IPS-18c (cell line): ENCODE data around the gene NXPE4.

Source experiments
- H3K4me3 ChIP-seq: 2 replicates; pipeline ENCODE4 v1.7.0; 2013; ENCODE audit warnings: low read depth, mild to moderate bottlenecking, low read length, moderate library complexity; ENCODE audit not compliant: insufficient read depth
- H3K9me3 ChIP-seq: one replicate; pipeline ENCODE4 v1.6.1; 2013; ENCODE audit warnings: mild to moderate bottlenecking, low read length, moderate library complexity; ENCODE audit not compliant: control insufficient read depth, insufficient read depth

The NXPE4 gene

GRCh38 chr11:114587398-114587953, 8.1 kb downstream of the NXPE4 start:
- Histone ChIP-seq H3K4me3 (no peak overlapping the region), H3K9me3 (peaks cover 17% of the 10 kb centered on the region)

- peaks cover 17% of the 10 kb centered on the region for H3K9me3 ChIP-seq
- H3K4me3 ChIP-seq: no peak overlapping the region
These were observed 8.8 kb downstream of the NXPE4 start for GRCh38 chr11:114586797-114587196.

- Histone ChIP-seq H3K4me3 (no peak overlapping the region), H3K9me3 (no peaks in the 10 kb centered on the region)
These were observed 23.9 kb downstream of the NXPE4 start for GRCh38 chr11:114571712-114572111.

GRCh38 chr11:114569801-114570200, 25.8 kb downstream of the NXPE4 start:
- no peaks in the 10 kb centered on the region for H3K9me3 ChIP-seq
- H3K4me3 ChIP-seq: no peak overlapping the region

- H3K4me3 ChIP-seq: no peak overlapping the region
- H3K9me3 ChIP-seq: no peaks in the 10 kb centered on the region
These were observed 29.3 kb downstream of the NXPE4 start for GRCh38 chr11:114566276-114566675.

- Histone ChIP-seq H3K4me3 (no peak overlapping the region), H3K9me3 (no peaks in the 10 kb centered on the region)
These were observed 30.8 kb downstream of the NXPE4 start for GRCh38 chr11:114564831-114565230.

GRCh38 chr11:114563077-114563476, 32.5 kb downstream of the NXPE4 start:
- Histone ChIP-seq H3K4me3 (no peak overlapping the region), H3K9me3 (no peaks in the 10 kb centered on the region)

- H3K9me3 ChIP-seq: no peaks in the 10 kb centered on the region
- H3K4me3 ChIP-seq: no peak overlapping the region
These were observed 33.2 kb downstream of the NXPE4 start for GRCh38 chr11:114562166-114562916.

GRCh38 chr11:114559425-114560310, 35.9 kb downstream of the NXPE4 start, which contains the start of gene NXPE1:
NXPE1 (minus strand) TSS chr11:114559881; CDS start chr11:114551201, 8,680 bp downstream.
- H3K4me3 ChIP-seq: no peak within 1 kb of the TSS
- no peaks in the 10 kb centered on the region for H3K9me3 ChIP-seq

GRCh38 chr11:114556135-114556534, 39.5 kb downstream of the NXPE4 start:
- Histone ChIP-seq H3K9me3 (no peaks in the 10 kb centered on the region), H3K4me3 (no peak overlapping the region)

- H3K4me3 ChIP-seq: no peak overlapping the region
- no peaks in the 10 kb centered on the region for H3K9me3 ChIP-seq
These were observed 41.9 kb downstream of the NXPE4 start for GRCh38 chr11:114553642-114554041.

- Histone ChIP-seq H3K4me3 (no peak overlapping the region), H3K9me3 (no peaks in the 10 kb centered on the region)
These were observed 44.5 kb downstream of the NXPE4 start for GRCh38 chr11:114551060-114551459.

GRCh38 chr11:114525682-114526081, 69.9 kb downstream of the NXPE4 start:
- H3K9me3 ChIP-seq: peaks cover 3% of the 10 kb centered on the region
- H3K4me3 ChIP-seq: no peak overlapping the region

GRCh38 chr11:114524122-114524521, 71.5 kb downstream of the NXPE4 start:
- Histone ChIP-seq H3K4me3 (no peak overlapping the region), H3K9me3 (peaks cover 3% of the 10 kb centered on the region)

GRCh38 chr11:114522818-114523217, 72.8 kb downstream of the NXPE4 start:
- peaks cover 3% of the 10 kb centered on the region for H3K9me3 ChIP-seq

More at GRCh38 chr11:114522818-114523217, 72.8 kb downstream of the NXPE4 start:
- H3K4me3 ChIP-seq: no peak overlapping the region
